A673 (cell line): Measurements from ENCODE around the gene CASZ1. TPM values are rescaled to one million over a fixed set of nuclear protein-coding genes. Genes with fewer than 3 reads are reported as not detected.

Experiments used
- BruUV-seq: library from RNA; stranded (reverse); fragments of 400-500 nt; replicated peaks from 2 replicates; lab custom pipeline; 2021; lab: Mats Ljungman, UMichigan
- CTCF ChIA-PET: fragments of 300-600 bp; sonication (Branson Sonifier 250); formaldehyde crosslinking; loops from one replicate; lab custom pipeline; 2022; ENCODE audit warnings: antibody characterized with exemption; lab: Charles Lee
- POLR2A ChIA-PET: fragments of 300-600 bp; sonication (Branson Sonifier 250); formaldehyde crosslinking; loops from one replicate; lab custom pipeline; 2022; ENCODE audit warnings: antibody characterized with exemption; ENCODE audit not compliant: low non-redundant PET; lab: Charles Lee
- DNase-seq: peaks from one replicate; pipeline ENCODE4 v3.0.0-alpha.2; 2015; ENCODE audit warnings: low spot score
- H3K27ac ChIP-seq: fragments of 200-600 bp; sonication (generic); 2 replicates; pipeline ENCODE4 v1.5.1; 2016; ENCODE audit warnings: mixed run types, low read depth, mild to moderate bottlenecking, mixed read lengths, antibody characterized with exemption, low read length; ENCODE audit not compliant: poor library complexity, severe bottlenecking
- H3K27me3 ChIP-seq: fragments of 200-600 bp; sonication (generic); replicated peaks from 2 replicates; pipeline ENCODE4 v1.6.1; 2017; ENCODE audit warnings: mixed run types, low read depth, mild to moderate bottlenecking, mixed read lengths, antibody characterized with exemption, low read length; ENCODE audit not compliant: insufficient read depth, poor library complexity
- H3K36me3 ChIP-seq: fragments of 200-600 bp; sonication (generic); 2 replicates; pipeline ENCODE4 v1.6.1; 2016; ENCODE audit warnings: mixed run types, mild to moderate bottlenecking, mixed read lengths, antibody characterized with exemption, low read length; ENCODE audit not compliant: insufficient read depth, poor library complexity, severe bottlenecking
- H3K4me1 ChIP-seq: fragments of 200-600 bp; sonication (generic); 2 replicates; pipeline ENCODE4 v1.6.1; 2017; ENCODE audit warnings: mixed run types, mild to moderate bottlenecking, mixed read lengths, antibody characterized with exemption, low read length; ENCODE audit not compliant: insufficient read depth, poor library complexity, severe bottlenecking
- H3K4me3 ChIP-seq: fragments of 200-600 bp; sonication (generic); 2 replicates; pipeline ENCODE4 v1.5.1; 2016; ENCODE audit warnings: low read depth, mixed run types, mild to moderate bottlenecking, mixed read lengths, low read length; ENCODE audit not compliant: poor library complexity, severe bottlenecking
- H3K9me3 ChIP-seq: fragments of 200-600 bp; sonication (generic); 2 replicates; pipeline ENCODE4 v1.6.1; 2016; ENCODE audit warnings: mixed run types, low read depth, mild to moderate bottlenecking, mixed read lengths, antibody characterized with exemption, low read length; ENCODE audit not compliant: poor library complexity, severe bottlenecking
- CTCF ChIP-seq: fragments of 300-800, 200-600 bp; sonication (generic); conservative IDR thresholded peaks from 2 replicates; pipeline ENCODE4 v1.5.1; 2017; ENCODE audit warnings: low read depth, mild to moderate bottlenecking, antibody characterized with exemption, low read length, moderate library complexity, mixed read lengths
- EZH2 ChIP-seq: fragments of 200-600 bp; sonication (generic); IDR thresholded peaks from 2 replicates; pipeline ENCODE4 v1.6.1; 2017; ENCODE audit warnings: borderline replicate concordance, low read depth, mild to moderate bottlenecking, mixed read lengths, antibody characterized with exemption, low read length; ENCODE audit not compliant: poor library complexity, severe bottlenecking
- intact Hi-C: fragments of 100-400 bp; cut with micrococcal nuclease; formaldehyde crosslinking; loops from one replicate; pipeline ENCODE4 v1.10.0; 2022; ENCODE audit not compliant: unreplicated experiment
- total RNA-seq: library from RNA; stranded (reverse); gene quantifications from 2 replicates; pipeline ENCODE4 v1.2.3, GENCODE V29; 2021

The CASZ1 gene
- total RNA-seq, 1 experiment from 2014 or later, result 1.9 TPM

GRCh38 chr1:10833630-10834557 lies 37.4 kb upstream of the CASZ1 start:
- no peak overlapping the region for H3K27ac ChIP-seq
- H3K9me3 ChIP-seq, result no peaks in the 10 kb centered on the region
- POLR2A ChIA-PET, result no interaction called here
- no peaks in the 10 kb centered on the region for H3K36me3 ChIP-seq
- BruUV-seq, result no TSS peak
- no peak overlapping the region for H3K4me3 ChIP-seq
- intact Hi-C loops, result no loop called here
- no peak for TF ChIP-seq CTCF
- no peak for TF ChIP-seq EZH2
- H3K27me3 ChIP-seq, result no peaks in the 10 kb centered on the region
- H3K4me1 ChIP-seq, result peaks cover 8% of the 10 kb centered on the region
- CTCF ChIA-PET, result no interaction called here
- peak; percentile 22 for DNase-seq

GRCh38 chr1:10832703-10833102 lies 36.3 kb upstream of the CASZ1 start:
- no peaks in the 10 kb centered on the region for H3K36me3 ChIP-seq
- DNase-seq, result no peak
- no peak overlapping the region for H3K4me3 ChIP-seq
- H3K4me1 ChIP-seq, result peaks cover 8% of the 10 kb centered on the region
- ChIA-PET POLR2A (no interaction called here), CTCF (no interaction called here)
- no peak for TF ChIP-seq EZH2
- TF ChIP-seq CTCF, result no peak
- H3K9me3 ChIP-seq, result no peaks in the 10 kb centered on the region
- intact Hi-C loops, result no loop called here
- BruUV-seq, result no TSS peak
- no peaks in the 10 kb centered on the region for H3K27me3 ChIP-seq
- no peak overlapping the region for H3K27ac ChIP-seq

- intact Hi-C loops, result no loop called here
- Histone ChIP-seq H3K27ac (no peak overlapping the region), H3K4me3 (no peak overlapping the region), H3K9me3 (no peaks in the 10 kb centered on the region), H3K4me1 (peaks cover 8% of the 10 kb centered on the region), H3K27me3 (no peaks in the 10 kb centered on the region), H3K36me3 (no peaks in the 10 kb centered on the region)
- CTCF ChIA-PET, result no interaction called here
- TF ChIP-seq CTCF, result no peak
- BruUV-seq, result no TSS peak
- POLR2A ChIA-PET, result no interaction called here
- no peak for DNase-seq
These were observed 34.7 kb upstream of the CASZ1 start for GRCh38 chr1:10830961-10831668.
